Skin of body (tissue), 2 donors: ENCODE data around the gene SGMS1. TPM values are rescaled to one million over a fixed set of nuclear protein-coding genes. Genes with fewer than 3 reads are reported as not detected.
A peak's percentile ranks its signal among the peaks of the same experiment; 100 is the strongest.
"Not testable (repeated sequence)": the region's sequence is repeated elsewhere in the genome, so short reads cannot be mapped to it uniquely, and the experiment has no call there.

ENCODE experiments used
- DNase-seq: peaks from one replicate; lab custom pipeline; 2025; lab: John Stamatoyannopoulos, UW
- total RNA-seq: library from RNA; depleted of rRNA; stranded (reverse); fragments of >200 nt; gene quantifications from one replicate; pipeline ENCODE4 v1.2.3, GENCODE V29; 2014

The SGMS1 gene
- total RNA-seq, 1 donor from 2014 or later, result 102 TPM

- DNase-seq, result no peak
These were observed 192.6 kb downstream of the SGMS1 start for GRCh38 chr10:50431133-50431532.

- DNase-seq, result no peak
These were observed 197.3 kb downstream of the SGMS1 start for GRCh38 chr10:50426485-50426884.

GRCh38 chr10:50425215-50425614 lies 198.5 kb downstream of the SGMS1 start:
- DNase-seq, result not testable (repeated sequence)

- no peak for DNase-seq
These were observed 200.3 kb downstream of the SGMS1 start for GRCh38 chr10:50423448-50423847.

GRCh38 chr10:50422259-50422658 lies 201.5 kb downstream of the SGMS1 start:
- peak; percentile 41 for DNase-seq

- no peak for DNase-seq
These were observed 202.6 kb downstream of the SGMS1 start for GRCh38 chr10:50421026-50421719.

GRCh38 chr10:50420196-50420595 lies 203.6 kb downstream of the SGMS1 start:
- DNase-seq, result no peak

GRCh38 chr10:50419756-50420155 lies 204.0 kb downstream of the SGMS1 start:
- DNase-seq, result no peak

GRCh38 chr10:50419091-50419490 lies 204.7 kb downstream of the SGMS1 start:
- no peak for DNase-seq

- DNase-seq, result peak; percentile 53
These were observed 205.6 kb downstream of the SGMS1 start for GRCh38 chr10:50417886-50418830.

GRCh38 chr10:50417486-50417885 lies 206.3 kb downstream of the SGMS1 start:
- DNase-seq, result peak; percentile 53

GRCh38 chr10:50416881-50417280 lies 206.9 kb downstream of the SGMS1 start:
- peak; percentile 23 for DNase-seq

GRCh38 chr10:50416181-50416824 lies 207.5 kb downstream of the SGMS1 start:
- peak; percentile 8 for DNase-seq

- no peak for DNase-seq
These were observed 208.5 kb downstream of the SGMS1 start for GRCh38 chr10:50415292-50415691.

- DNase-seq, result no peak
These were observed 213.5 kb downstream of the SGMS1 start for GRCh38 chr10:50410066-50410811.

GRCh38 chr10:50407076-50407801 lies 216.5 kb downstream of the SGMS1 start:
- DNase-seq, result no peak

GRCh38 chr10:50406457-50407070 lies 217.2 kb downstream of the SGMS1 start:
- no peak for DNase-seq

- DNase-seq, result no peak
These were observed 218.0 kb downstream of the SGMS1 start for GRCh38 chr10:50405723-50406122.

- no peak for DNase-seq
These were observed 219.6 kb downstream of the SGMS1 start for GRCh38 chr10:50404021-50404773.
